Heart right ventricle (tissue), 16 donors: ENCODE measurements around the gene NMT2. TPM values are rescaled to one million over a fixed set of nuclear protein-coding genes. Genes with fewer than 3 reads are reported as not detected.

Experiments
- ATAC-seq, 8 donors: fragments of 200-7000 bp; cut with Tn5 transposase; one replicate each; pipeline ENCODE4 v1.9.1; 2020; ENCODE audit warnings: mild to moderate bottlenecking in 8 of 8, moderate library complexity in 8 of 8, moderate number of reproducible peaks in 1 of 8
- DNase-seq, 2 donors: peaks; one replicate each; pipeline ENCODE4 v3.0.0-alpha.2; 2020
- H3K27ac ChIP-seq, 10 donors: fragments of 200-600 bp; sonication (generic) in 2 of 10; one replicate each; pipeline versions ENCODE4 v1.5.0 to v1.8.0; 2020 to 2022; ENCODE audit warnings: mild to moderate bottlenecking in 3 of 10
- H3K27me3 ChIP-seq, 7 donors: fragments of 200-600 bp; one replicate each; pipeline ENCODE4 v1.8.0; 2021 to 2022; ENCODE audit warnings: mild to moderate bottlenecking in 2 of 7
- H3K36me3 ChIP-seq, 9 donors: fragments of 200-600 bp; sonication (generic) in 1 of 9; one replicate each; pipeline versions ENCODE4 v1.5.0 to v1.8.0; 2020 to 2022; ENCODE audit warnings: mild to moderate bottlenecking in 2 of 9
- H3K4me1 ChIP-seq, 9 donors: fragments of 200-600 bp; sonication (generic) in 1 of 9; one replicate each; pipeline versions ENCODE4 v1.5.0 to v1.8.0; 2020 to 2022; ENCODE audit warnings: mild to moderate bottlenecking in 4 of 9
- H3K4me3 ChIP-seq, 10 donors: fragments of 200-600 bp; sonication (generic) in 2 of 10; one replicate each; pipeline versions ENCODE4 v1.5.0 to v1.8.0; 2020 to 2022; ENCODE audit warnings: mild to moderate bottlenecking in 7 of 10, moderate library complexity in 2 of 10
- H3K9me3 ChIP-seq, 11 donors: fragments of 200-600 bp in 10 of 11; sonication (generic) in 2 of 11; one replicate each; pipeline versions ENCODE4 v1.5.0 to v1.8.0; 2013 to 2022; ENCODE audit warnings: mild to moderate bottlenecking in 2 of 11, control low read depth in 1 of 11, moderate library complexity in 1 of 11
- WGBS, 2 donors: extraction: QIAGEN DNeasy Blood & Tissue Kit; methylation state at CpG; one replicate each; pipeline ENCODE4 v1.1.7; 2013; ENCODE audit warnings: inconsistent platforms in 1 of 2; 5-methylcytosine and 5-hydroxymethylcytosine counted together
- intact Hi-C, 10 donors: fragments of 100-400 bp; cut with DNase I; formaldehyde crosslinking; loops; one replicate each; pipeline versions ENCODE4 v1.11.1 to v1.14.2; 2022
- polyA plus RNA-seq, 2 donors: library from polyadenylated mRNA; stranded (reverse); fragments of 200-250 nt; gene quantifications; one replicate each; pipeline ENCODE4 v1.2.3, GENCODE V29; 2013
- total RNA-seq, 10 donors: library from RNA; stranded (reverse); fragmentation: NEBNext Ultra II Directional in 3 of 10; extraction: Animal tissue kit (Norgen Biotek cat#: 25700) in 3 of 10; gene quantifications; one replicate each; pipeline versions ENCODE4 v1.2.1 to v1.2.4, GENCODE V29; 2021 to 2023
- TF ChIP-seq, protein P1 (sequence below), 9 donors: fragments of 200-600 bp; sonication (generic) in 2 of 9; IDR thresholded peaks; one replicate each; pipeline versions ENCODE4 v1.5.0 to v1.8.0; 2021 to 2022; ENCODE audit warnings: antibody characterized with exemption in 9 of 9, mild to moderate bottlenecking in 5 of 9, moderate library complexity in 1 of 9
- donor health status: Arrhythmogenic right ventricular cardiomyopathy.
- donor health status: ischemic (EF 13 %, LVEDD 7.1; RV severe dilation, severe dysfunction).
- donor health status: healthy with polysubstance abuse.
- donor health status: DM: no; HTN: yes; CAD: no.
- donor health status: DM: no; HTN: no; CAD: no.
- donor health status: ischemic (EF 25% LVEDD 6.9; RV normal size, moderate dysfunction).
- donor health status: ischemic (EF 25% LVEDD 5.7; RV mildly dilated, moderate dysfunction).
- donor health status: healthy.
- donor health status: DM: yes; HTN: yes; CAD: no.
- donor health status: Ischemic cardiomyopathy.
- donor health status: ischemic (EF 35%, LVEDD 5.7; RV mildly dilated, moderate dysfunction).
- donor health status: nonischemic (EF 11% LVEDD 7.7; RV severe dilation, severe dysfunction).
- donor health status: DM: yes; HTN: yes; CAD: no.
- donor health status: PGD.
- donor health status: ischemic (EF 29% LVEDD 5.4; RV normal size, mild dysfunction).
- donor health status: nonischemic (EF 23%, LVEDD 6.1; RV moderate dilation, normal function).

NMT2 gene
- total and polyA plus RNA-seq, 12 donors, result 6.1 to 14.5 (median 11.6) TPM

- H3K27ac ChIP-seq, result no peak overlapping the region
- no peak overlapping the region for H3K4me3 ChIP-seq
- TF ChIP-seq, protein P1, sequence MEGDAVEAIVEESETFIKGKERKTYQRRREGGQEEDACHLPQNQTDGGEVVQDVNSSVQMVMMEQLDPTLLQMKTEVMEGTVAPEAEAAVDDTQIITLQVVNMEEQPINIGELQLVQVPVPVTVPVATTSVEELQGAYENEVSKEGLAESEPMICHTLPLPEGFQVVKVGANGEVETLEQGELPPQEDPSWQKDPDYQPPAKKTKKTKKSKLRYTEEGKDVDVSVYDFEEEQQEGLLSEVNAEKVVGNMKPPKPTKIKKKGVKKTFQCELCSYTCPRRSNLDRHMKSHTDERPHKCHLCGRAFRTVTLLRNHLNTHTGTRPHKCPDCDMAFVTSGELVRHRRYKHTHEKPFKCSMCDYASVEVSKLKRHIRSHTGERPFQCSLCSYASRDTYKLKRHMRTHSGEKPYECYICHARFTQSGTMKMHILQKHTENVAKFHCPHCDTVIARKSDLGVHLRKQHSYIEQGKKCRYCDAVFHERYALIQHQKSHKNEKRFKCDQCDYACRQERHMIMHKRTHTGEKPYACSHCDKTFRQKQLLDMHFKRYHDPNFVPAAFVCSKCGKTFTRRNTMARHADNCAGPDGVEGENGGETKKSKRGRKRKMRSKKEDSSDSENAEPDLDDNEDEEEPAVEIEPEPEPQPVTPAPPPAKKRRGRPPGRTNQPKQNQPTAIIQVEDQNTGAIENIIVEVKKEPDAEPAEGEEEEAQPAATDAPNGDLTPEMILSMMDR (IDR thresholded peaks at IDR 0.05), result no peak
- peaks cover 0 to 14% (median 0%) of the 10 kb centered on the region in 11 donors for H3K9me3 ChIP-seq
- intact Hi-C loops, result no loop called here
- ATAC-seq (no peak), DNase-seq (no peak)
- H3K27me3 ChIP-seq, result no peaks in the 10 kb centered on the region
- H3K36me3 ChIP-seq, result peaks cover 0 to 100% (median 21%) of the 10 kb centered on the region in 9 donors
- no peaks in the 10 kb centered on the region for H3K4me1 ChIP-seq
- WGBS, 2 donors, result 90 to 94% methylated on average over 4 of the region's 4 CpGs
Measured at GRCh38 chr10:15113766-15114165, 54.7 kb downstream of the NMT2 start.

GRCh38 chr10:15112657-15113056, 55.8 kb downstream of the NMT2 start:
- peaks cover 0 to 14% (median 0%) of the 10 kb centered on the region in 11 donors for H3K9me3 ChIP-seq
- peaks cover 0 to 100% (median 29%) of the 10 kb centered on the region in 9 donors for H3K36me3 ChIP-seq
- WGBS, 2 donors, result 92 to 94% methylated on average over 13 of the region's 13 CpGs
- no peak for DNase-seq
- no peaks in the 10 kb centered on the region for H3K4me1 ChIP-seq
- no peak for ATAC-seq
- intact Hi-C loops, result no loop called here
- H3K27me3 ChIP-seq, result no peaks in the 10 kb centered on the region
- TF ChIP-seq, protein P1 (IDR thresholded peaks at IDR 0.05), result no peak
- no peak overlapping the region for H3K4me3 ChIP-seq
- H3K27ac ChIP-seq, result no peak overlapping the region

DNA sequence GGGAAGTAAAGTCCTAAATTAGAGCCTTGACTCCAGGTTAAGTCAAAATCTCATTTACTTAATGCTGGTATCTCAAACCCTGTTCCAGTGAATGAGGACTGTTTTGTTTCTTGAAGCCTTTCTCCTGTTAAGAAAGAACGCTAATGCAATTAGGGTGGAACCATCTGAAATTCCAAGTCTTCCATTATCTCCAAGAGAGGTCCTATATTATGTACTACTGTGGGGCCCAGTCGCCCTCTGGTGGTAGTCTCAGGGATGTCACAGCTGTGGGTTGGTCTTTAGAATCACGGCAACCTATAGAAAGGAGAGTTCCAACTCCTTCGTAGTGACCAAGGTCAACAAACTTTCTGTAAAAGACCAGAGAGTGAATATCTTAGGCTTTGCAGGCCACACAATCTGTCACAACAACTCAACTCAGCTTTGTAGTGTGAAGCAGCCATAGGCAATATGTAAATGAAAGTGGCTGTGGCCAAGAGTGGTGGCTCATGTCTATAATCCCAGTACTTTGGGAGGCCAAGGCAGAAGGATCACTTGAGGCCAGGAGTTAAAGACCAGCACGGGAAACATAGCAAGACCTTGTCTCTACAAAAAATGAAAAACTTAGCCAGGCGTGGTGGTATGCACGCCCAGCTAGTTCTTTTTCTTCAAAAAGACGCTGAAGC, 62.0 kb downstream of the NMT2 start:
- peaks cover 0 to 94% (median 36%) of the 10 kb centered on the region in 9 donors for H3K36me3 ChIP-seq

DNA sequence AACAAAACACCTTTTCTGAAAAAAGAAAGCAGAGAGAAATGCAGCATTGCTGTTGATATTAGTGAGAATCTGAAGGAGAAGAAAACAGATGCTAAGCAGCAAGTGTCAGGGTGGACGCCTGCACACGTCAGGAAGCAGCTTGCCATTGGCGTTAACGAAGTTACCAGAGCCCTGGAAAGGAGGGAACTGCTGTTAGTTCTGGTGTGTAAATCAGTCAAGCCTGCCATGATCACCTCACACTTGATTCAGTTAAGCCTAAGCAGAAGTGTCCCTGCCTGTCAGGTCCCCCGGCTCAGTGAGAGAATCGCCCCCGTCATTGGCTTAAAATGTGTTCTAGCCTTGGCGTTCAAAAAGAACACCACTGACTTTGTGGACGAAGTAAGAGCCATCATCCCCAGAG, 65.0 kb downstream of the NMT2 start:
- DNase-seq, result no peak
- 89 to 91% methylated on average over 9 of the region's 9 CpGs for WGBS, 2 donors
- intact Hi-C loops, result loop anchor here in 4 of 10 donors (10.0 kb wide), 5 partner anchors 61 to 609 kb away; partner anchors contain the start of genes NMT2 (in 1 of the 4) and SUV39H2 (in 1 of the 4)
- peaks cover 0 to 25% (median 10%) of the 10 kb centered on the region in 9 donors for H3K4me1 ChIP-seq
- no peak for ATAC-seq
- TF ChIP-seq, protein P1 (IDR thresholded peaks at IDR 0.05), result no peak
- peaks cover 0 to 85% (median 20%) of the 10 kb centered on the region in 9 donors for H3K36me3 ChIP-seq
- no peak overlapping the region for H3K4me3 ChIP-seq
- no peaks in the 10 kb centered on the region for H3K9me3 ChIP-seq
- H3K27ac ChIP-seq, result no peak overlapping the region
- no peaks in the 10 kb centered on the region for H3K27me3 ChIP-seq

More for the DNA sequence above, 62.0 kb downstream of the NMT2 start:
- Histone ChIP-seq H3K9me3 (no peaks in the 10 kb centered on the region), H3K4me1 (peaks cover 0 to 7% (median 0%) of the 10 kb centered on the region in 9 donors), H3K4me3 (no peak overlapping the region), H3K27ac (no peak overlapping the region), H3K27me3 (no peaks in the 10 kb centered on the region)
- 50 to 51% methylated on average over 8 of the region's 8 CpGs for WGBS, 2 donors
- peak; percentile 54 to 64 for DNase-seq
- peak; percentile 51 to 95 (median 83) for ATAC-seq
- TF ChIP-seq, protein P1 (IDR thresholded peaks at IDR 0.05), result peak; percentile 64 to 92 (median 86)
- intact Hi-C loops, result loop anchor here in 5 of 10 donors (5.0 to 10.0 kb wide), 7 partner anchors 58 to 612 kb away; partner anchors contain the start of genes NMT2 (in 1 of the 5) and SUV39H2 (in 1 of the 5)
